Lung (tissue), 12 donors: ENCODE measurements around the gene SERINC3. TPM values are rescaled to one million over a fixed set of nuclear protein-coding genes. Genes with fewer than 3 reads are reported as not detected.

Source experiments
- ATAC-seq: fragments of 200-7000 bp; cut with Tn5 transposase; one replicate; pipeline ENCODE4 v1.9.1; 2020; ENCODE audit warnings: moderate number of reproducible peaks; ENCODE audit not compliant: insufficient read depth, low FRiP score
- DNase-seq, 3 donors: peaks; one replicate each; pipeline ENCODE4 v3.0.0-alpha.2; 2013 to 2017
- H3K27ac ChIP-seq, 2 donors: one replicate each; pipeline ENCODE4 v1.5.1; 2013; ENCODE audit warnings: mild to moderate bottlenecking in 2 of 2, moderate library complexity in 2 of 2, control low read depth in 1 of 2, inconsistent platforms in 1 of 2, low read depth in 1 of 2, low read length in 1 of 2
- H3K27me3 ChIP-seq, 3 donors: one replicate each; pipeline ENCODE4 v1.5.1; 2013; ENCODE audit warnings: low read length in 2 of 3; ENCODE audit not compliant: control insufficient read depth in 3 of 3, insufficient read depth in 3 of 3
- H3K36me3 ChIP-seq, 4 donors: one replicate each; pipeline ENCODE4 v1.5.1; 2013; ENCODE audit warnings: low read length in 4 of 4, mild to moderate bottlenecking in 1 of 4, moderate library complexity in 1 of 4; ENCODE audit not compliant: control insufficient read depth in 4 of 4, insufficient read depth in 4 of 4
- H3K4me1 ChIP-seq, 5 donors: one replicate each; pipeline ENCODE4 v1.5.1; 2013; ENCODE audit warnings: low read length in 5 of 5, mild to moderate bottlenecking in 2 of 5, moderate library complexity in 1 of 5; ENCODE audit not compliant: control insufficient read depth in 5 of 5, insufficient read depth in 5 of 5
- H3K4me3 ChIP-seq: one replicate; pipeline ENCODE4 v1.5.1; 2013; ENCODE audit warnings: mild to moderate bottlenecking, control low read depth, moderate library complexity
- H3K9ac ChIP-seq, 2 donors: one replicate each; pipeline ENCODE4 v1.5.1; 2013; ENCODE audit warnings: low read length in 2 of 2, control low read depth in 1 of 2; ENCODE audit not compliant: insufficient read depth in 1 of 2
- H3K9me3 ChIP-seq, 4 donors: one replicate each; pipeline ENCODE4 v1.5.1; 2013; ENCODE audit warnings: low read length in 3 of 4, mild to moderate bottlenecking in 1 of 4, moderate library complexity in 1 of 4; ENCODE audit not compliant: control insufficient read depth in 4 of 4, insufficient read depth in 3 of 4
- WGBS, 2 donors: extraction: QIAGEN DNeasy Blood & Tissue Kit; methylation state at CpG; one replicate each; pipeline ENCODE4 v1.1.7; 2013; 5-methylcytosine and 5-hydroxymethylcytosine counted together
- polyA plus RNA-seq, 2 donors: library from polyadenylated mRNA; stranded (reverse); fragments of 200-250 nt; gene quantifications; one replicate each; pipeline ENCODE4 v1.2.1, GENCODE V29; 2013
- total RNA-seq, 2 donors: library from RNA; depleted of rRNA in 1 of 2; stranded (reverse); fragments of >200 nt in 1 of 2; gene quantifications; one replicate each; pipeline ENCODE4 v1.2.1, GENCODE V29; 2014 to 2021
- TF ChIP-seq, protein P1 (sequence below): IDR thresholded peaks from 2 replicates; pipeline ENCODE4 v1.5.1; 2012; ENCODE audit warnings: mild to moderate bottlenecking; ENCODE audit errors: control extremely low read depth, extremely low read depth
- donor health status: control.
- donor health status: control.
- donor health status: Bipolar disorder and iron deficiency.
- donor health status: healthy.
- donor health status: DM: yes; HTN: yes; CAD: no.

SERINC3 gene
- total and polyA plus RNA-seq, 4 donors = 36.7 to 83.9 (median 76.3) TPM

DNA sequence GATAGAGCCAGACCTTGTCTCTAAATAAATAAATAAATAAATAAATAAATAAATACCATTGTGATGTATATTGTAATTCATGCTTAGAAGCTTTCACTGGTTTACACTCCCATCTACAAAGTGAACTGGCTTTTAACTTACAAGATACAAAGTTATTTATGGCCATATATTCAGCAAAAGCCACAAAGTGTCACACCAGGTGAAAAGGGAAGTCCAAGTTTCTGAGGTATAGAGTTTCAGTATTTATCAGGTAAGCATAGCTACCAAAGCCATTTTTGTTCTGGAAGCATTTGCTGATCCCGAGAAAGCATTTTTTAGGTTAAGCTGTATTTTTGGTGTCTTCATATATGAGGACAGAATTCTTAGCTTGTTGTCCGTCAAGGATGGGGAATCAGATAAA is 38.4 kb upstream of the SERINC3 start:
- H3K27ac ChIP-seq = no peak overlapping the region
- no peak overlapping the region for H3K9ac ChIP-seq
- WGBS, 2 donors = 97 to 100% methylated on average over 2 of the region's 2 CpGs
- peaks cover 0 to 4% (median 2%) of the 10 kb centered on the region in 5 donors for H3K4me1 ChIP-seq
- DNase-seq = no peak
- H3K4me3 ChIP-seq = no peak overlapping the region
- no peak for ATAC-seq
- TF ChIP-seq, protein P1, sequence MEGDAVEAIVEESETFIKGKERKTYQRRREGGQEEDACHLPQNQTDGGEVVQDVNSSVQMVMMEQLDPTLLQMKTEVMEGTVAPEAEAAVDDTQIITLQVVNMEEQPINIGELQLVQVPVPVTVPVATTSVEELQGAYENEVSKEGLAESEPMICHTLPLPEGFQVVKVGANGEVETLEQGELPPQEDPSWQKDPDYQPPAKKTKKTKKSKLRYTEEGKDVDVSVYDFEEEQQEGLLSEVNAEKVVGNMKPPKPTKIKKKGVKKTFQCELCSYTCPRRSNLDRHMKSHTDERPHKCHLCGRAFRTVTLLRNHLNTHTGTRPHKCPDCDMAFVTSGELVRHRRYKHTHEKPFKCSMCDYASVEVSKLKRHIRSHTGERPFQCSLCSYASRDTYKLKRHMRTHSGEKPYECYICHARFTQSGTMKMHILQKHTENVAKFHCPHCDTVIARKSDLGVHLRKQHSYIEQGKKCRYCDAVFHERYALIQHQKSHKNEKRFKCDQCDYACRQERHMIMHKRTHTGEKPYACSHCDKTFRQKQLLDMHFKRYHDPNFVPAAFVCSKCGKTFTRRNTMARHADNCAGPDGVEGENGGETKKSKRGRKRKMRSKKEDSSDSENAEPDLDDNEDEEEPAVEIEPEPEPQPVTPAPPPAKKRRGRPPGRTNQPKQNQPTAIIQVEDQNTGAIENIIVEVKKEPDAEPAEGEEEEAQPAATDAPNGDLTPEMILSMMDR = no peak
- no peaks in the 10 kb centered on the region for H3K27me3 ChIP-seq
- no peaks in the 10 kb centered on the region for H3K9me3 ChIP-seq
- no peaks in the 10 kb centered on the region for H3K36me3 ChIP-seq

DNA sequence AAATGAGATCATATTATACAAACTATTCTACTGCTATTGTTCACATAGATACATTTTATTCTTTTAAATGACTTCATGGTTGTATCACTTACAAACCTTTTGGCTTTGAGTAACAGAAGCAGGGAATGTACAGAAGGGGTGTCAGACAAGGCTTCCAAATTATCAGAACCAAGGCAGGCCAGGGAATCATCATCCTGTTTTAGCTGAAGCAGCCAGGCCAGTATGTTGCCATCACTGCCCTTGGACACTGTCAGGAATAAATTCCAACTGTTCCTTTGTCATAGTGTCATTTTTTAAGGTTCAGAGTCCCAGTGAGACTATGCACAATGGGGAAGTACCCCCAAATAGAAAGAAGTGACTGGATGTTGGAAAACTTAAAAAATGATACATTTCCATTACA is 37.4 kb upstream of the SERINC3 start:
- TF ChIP-seq, protein P1 = no peak
- no peaks in the 10 kb centered on the region for H3K27me3 ChIP-seq

DNA sequence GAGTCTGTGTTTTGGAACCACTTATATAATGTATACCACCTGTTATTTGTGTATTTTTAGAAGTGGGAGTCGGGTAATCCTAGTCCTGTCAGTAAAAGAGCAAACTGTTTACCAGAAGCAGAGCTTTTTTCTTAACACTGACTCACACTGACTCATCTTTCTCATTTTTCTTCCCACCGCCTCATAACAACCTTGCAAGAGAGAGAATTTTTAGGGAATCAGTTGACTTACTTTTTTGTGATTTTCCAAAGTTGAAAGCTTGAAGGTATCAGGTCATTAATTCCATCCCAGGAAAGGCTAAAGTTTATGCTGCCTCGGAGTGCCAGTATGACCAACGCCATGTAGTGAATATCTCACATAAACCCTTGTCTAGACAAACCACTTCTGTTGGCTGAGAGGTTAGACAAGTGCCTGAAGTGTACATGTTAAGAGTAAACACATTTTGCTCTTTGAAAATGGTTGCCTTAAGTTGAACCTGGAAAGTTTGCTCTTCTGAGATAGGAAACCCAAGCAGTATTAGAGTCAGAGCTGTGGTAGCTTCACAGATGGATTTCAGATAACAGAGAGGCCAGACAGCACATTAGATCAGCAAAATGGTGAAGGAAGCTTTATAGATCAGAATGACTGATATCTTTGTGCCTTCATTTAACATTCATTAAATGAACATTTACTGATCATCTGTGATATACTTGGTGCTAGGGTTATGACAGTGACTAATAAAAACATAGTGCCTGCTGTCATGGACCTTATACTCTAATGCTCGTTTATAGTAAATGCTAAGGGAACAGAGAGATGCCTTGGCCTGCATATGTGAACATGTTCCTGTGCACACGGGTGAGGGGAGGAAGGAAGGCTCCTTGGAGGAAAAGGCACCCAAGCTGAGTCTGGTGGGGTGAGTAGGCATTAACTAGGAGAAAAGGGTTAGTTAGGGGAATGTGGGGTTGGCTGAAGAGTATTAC is 31.4 kb upstream of the SERINC3 start:
- no peaks in the 10 kb centered on the region for H3K9me3 ChIP-seq
- no peak overlapping the region for H3K4me3 ChIP-seq
- TF ChIP-seq, protein P1 = no peak
- DNase-seq = peak in 2 of 3 donors; percentile 47 to 78
- H3K27ac ChIP-seq = peak overlapping the region; percentile 49 to 55
- H3K36me3 ChIP-seq = no peaks in the 10 kb centered on the region
- no peaks in the 10 kb centered on the region for H3K27me3 ChIP-seq
- H3K9ac ChIP-seq = no peak overlapping the region
- peaks cover 6 to 53% (median 24%) of the 10 kb centered on the region in 5 donors for H3K4me1 ChIP-seq
- WGBS, 2 donors = 32 to 53% methylated on average over 6 of the region's 6 CpGs
- peak; percentile 34 for ATAC-seq

More for the DNA sequence above, 37.4 kb upstream of the SERINC3 start:
- Histone ChIP-seq H3K9me3 (no peaks in the 10 kb centered on the region), H3K9ac (no peak overlapping the region), H3K4me1 (peaks cover 0 to 10% (median 4%) of the 10 kb centered on the region in 5 donors), H3K36me3 (no peaks in the 10 kb centered on the region), H3K27ac (no peak overlapping the region), H3K4me3 (no peak overlapping the region)
- no peak for ATAC-seq
- no peak for DNase-seq
